ENCODE measurements around the gene ULK3. TPM values are rescaled to one million over a fixed set of nuclear protein-coding genes. Genes with fewer than 3 reads are reported as not detected.
A peak's percentile ranks its signal among the peaks of the same experiment; 100 is the strongest.

Gene ULK3
- total RNA-seq, 4 donors from 2014 or later = 53.3 to 113 (median 60.9) TPM

- H3K36me3 ChIP-seq = no peaks in the 10 kb centered on the region
- TF ChIP-seq CTCF (IDR thresholded peaks at IDR 0.05) (no peak), POLR2A (IDR thresholded peaks at IDR 0.05) (no peak)
- intact Hi-C loops (cut with DNase I) = no loop called here
- H3K27me3 ChIP-seq = no peaks in the 10 kb centered on the region
- no peak for DNase-seq
- H3K4me3 ChIP-seq = no peak overlapping the region
- H3K9me3 ChIP-seq = no peaks in the 10 kb centered on the region
- H3K4me1 ChIP-seq = peaks cover 5 to 14% (median 13%) of the 10 kb centered on the region in 3 donors
- no peak overlapping the region for H3K27ac ChIP-seq
- WGBS, 2 donors = 70 to 82% methylated on average over 4 of the region's 4 CpGs
Measured at GRCh38 chr15:74884428-74885223, 41.7 kb upstream of the ULK3 start.

GRCh38 chr15:74882528-74882927 is 39.6 kb upstream of the ULK3 start:
- Histone ChIP-seq H3K27me3 (no peaks in the 10 kb centered on the region), H3K36me3 (no peaks in the 10 kb centered on the region), H3K27ac (no peak overlapping the region), H3K4me3 (no peak overlapping the region), H3K4me1 (peaks cover 0 to 5% (median 0%) of the 10 kb centered on the region in 3 donors), H3K9me3 (no peaks in the 10 kb centered on the region)
- no peak for TF ChIP-seq CTCF (IDR thresholded peaks at IDR 0.05)
- TF ChIP-seq POLR2A (IDR thresholded peaks at IDR 0.05) = no peak
- DNase-seq = no peak
- intact Hi-C loops (cut with DNase I) = no loop called here
- WGBS, 2 donors = 93% methylated on average over 3 to 6 of the region's 6 CpGs

GRCh38 chr15:74878273-74878672 is 35.3 kb upstream of the ULK3 start:
- DNase-seq = no peak
- WGBS, 2 donors = 73 to 75% methylated on average over 4 of the region's 4 CpGs
- H3K27ac ChIP-seq = no peak overlapping the region
- intact Hi-C loops (cut with DNase I) = no loop called here
- H3K9me3 ChIP-seq = no peaks in the 10 kb centered on the region
- H3K4me3 ChIP-seq = no peak overlapping the region
- peaks cover 0 to 8% (median 5%) of the 10 kb centered on the region in 3 donors for H3K4me1 ChIP-seq
- no peaks in the 10 kb centered on the region for H3K27me3 ChIP-seq
- TF ChIP-seq CTCF (IDR thresholded peaks at IDR 0.05) (no peak), POLR2A (IDR thresholded peaks at IDR 0.05) (no peak)
- no peaks in the 10 kb centered on the region for H3K36me3 ChIP-seq

- H3K4me3 ChIP-seq = peak overlapping the region; percentile 59 to 98 (median 75)
- no peak for TF ChIP-seq CTCF (IDR thresholded peaks at IDR 0.05)
- no peak for TF ChIP-seq POLR2A (IDR thresholded peaks at IDR 0.05)
- DNase-seq = no peak
- peaks cover 26 to 47% (median 41%) of the 10 kb centered on the region in 3 donors for H3K4me1 ChIP-seq
- H3K36me3 ChIP-seq = no peaks in the 10 kb centered on the region
- no peaks in the 10 kb centered on the region for H3K27me3 ChIP-seq
- peak overlapping the region; percentile 94 to 98 (median 96) for H3K27ac ChIP-seq
- no peaks in the 10 kb centered on the region for H3K9me3 ChIP-seq
- 24 to 32% methylated on average over 7 to 9 of the region's 16 CpGs for WGBS, 2 donors
- intact Hi-C loops (cut with DNase I) = no loop called here
Measured at GRCh38 chr15:74873756-74874424, 30.9 kb upstream of the ULK3 start.

Data from esophagus squamous epithelium (tissue), 5 donors.